ENCODE measurements around the gene ABO.

The ABO gene

DNA sequence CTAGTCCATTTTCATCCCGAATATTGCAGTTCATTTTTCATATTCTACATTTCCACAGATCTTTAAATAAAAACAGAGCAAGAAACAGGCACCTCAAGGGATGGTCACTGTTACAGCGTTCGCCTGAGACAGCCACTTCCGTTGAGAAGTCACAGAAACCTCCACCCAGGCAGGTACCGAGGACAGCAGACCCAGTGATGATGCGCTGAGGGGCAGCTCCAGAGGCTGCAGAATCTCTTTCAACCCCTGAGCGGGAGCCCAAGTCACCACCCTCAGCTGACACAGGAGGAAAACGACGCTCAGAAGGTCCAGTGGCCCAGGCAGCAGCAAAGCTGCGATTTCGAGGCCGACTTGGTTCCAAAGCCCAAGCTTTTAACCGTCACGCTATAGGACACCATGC, 32.8 kb downstream of the ABO start:
- Histone ChIP-seq H3K9ac (ENCODE audit: low read length) (no peak overlapping the region), H3K4me3 (ENCODE audit: insufficient read depth, low read length, poor library complexity, severe bottlenecking) (no peak overlapping the region), H3K27ac (ENCODE audit: low read depth, low read length) (no peak overlapping the region), H3K4me2 (ENCODE audit: low read depth, low read length, poor library complexity, severe bottlenecking) (no peak overlapping the region), H3K79me2 (ENCODE audit: insufficient read depth, low read length) (no peaks in the 10 kb centered on the region), H3K9me2 (replicated peaks; ENCODE audit: insufficient read depth, low read length) (no peaks in the 10 kb centered on the region), H3F3A (ENCODE audit: insufficient read depth) (no peaks in the 10 kb centered on the region), H3K36me3 (ENCODE audit: low read length) (no peaks in the 10 kb centered on the region), H3K27me3 (ENCODE audit: low read length) (no peaks in the 10 kb centered on the region), H2AFZ (ENCODE audit: low read depth, low read length, severe bottlenecking) (no peak overlapping the region), H3K9me3 (ENCODE audit: insufficient read depth, low read length) (no peaks in the 10 kb centered on the region), H4K20me1 (ENCODE audit: low read depth, low read length) (no peaks in the 10 kb centered on the region)
- no peak for TF ChIP-seq EZH2phosphoT487 (conservative IDR thresholded peaks at IDR 0.05; ENCODE audit: low read length)
- TF ChIP-seq, protein P1, sequence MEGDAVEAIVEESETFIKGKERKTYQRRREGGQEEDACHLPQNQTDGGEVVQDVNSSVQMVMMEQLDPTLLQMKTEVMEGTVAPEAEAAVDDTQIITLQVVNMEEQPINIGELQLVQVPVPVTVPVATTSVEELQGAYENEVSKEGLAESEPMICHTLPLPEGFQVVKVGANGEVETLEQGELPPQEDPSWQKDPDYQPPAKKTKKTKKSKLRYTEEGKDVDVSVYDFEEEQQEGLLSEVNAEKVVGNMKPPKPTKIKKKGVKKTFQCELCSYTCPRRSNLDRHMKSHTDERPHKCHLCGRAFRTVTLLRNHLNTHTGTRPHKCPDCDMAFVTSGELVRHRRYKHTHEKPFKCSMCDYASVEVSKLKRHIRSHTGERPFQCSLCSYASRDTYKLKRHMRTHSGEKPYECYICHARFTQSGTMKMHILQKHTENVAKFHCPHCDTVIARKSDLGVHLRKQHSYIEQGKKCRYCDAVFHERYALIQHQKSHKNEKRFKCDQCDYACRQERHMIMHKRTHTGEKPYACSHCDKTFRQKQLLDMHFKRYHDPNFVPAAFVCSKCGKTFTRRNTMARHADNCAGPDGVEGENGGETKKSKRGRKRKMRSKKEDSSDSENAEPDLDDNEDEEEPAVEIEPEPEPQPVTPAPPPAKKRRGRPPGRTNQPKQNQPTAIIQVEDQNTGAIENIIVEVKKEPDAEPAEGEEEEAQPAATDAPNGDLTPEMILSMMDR (IDR thresholded peaks at IDR 0.05; ENCODE audit: insufficient read depth, low read length, poor library complexity, severe bottlenecking): no peak

GRCh38 chr9:133239533-133240090, 35.4 kb downstream of the ABO start:
- no peaks in the 10 kb centered on the region for H3F3A ChIP-seq (ENCODE audit: insufficient read depth)
- TF ChIP-seq, protein P1 (IDR thresholded peaks at IDR 0.05; ENCODE audit: insufficient read depth, low read length, poor library complexity, severe bottlenecking): no peak
- TF ChIP-seq EZH2phosphoT487 (conservative IDR thresholded peaks at IDR 0.05; ENCODE audit: low read length): no peak
- H3K36me3 ChIP-seq (ENCODE audit: low read length): no peaks in the 10 kb centered on the region
- no peaks in the 10 kb centered on the region for H3K9me3 ChIP-seq (ENCODE audit: insufficient read depth, low read length)
- no peaks in the 10 kb centered on the region for H3K9me2 ChIP-seq (replicated peaks; ENCODE audit: insufficient read depth, low read length)
- no peak overlapping the region for H3K9ac ChIP-seq (ENCODE audit: low read length)
- no peak overlapping the region for H3K27ac ChIP-seq (ENCODE audit: low read depth, low read length)
- no peak overlapping the region for H3K4me3 ChIP-seq (ENCODE audit: insufficient read depth, low read length, poor library complexity, severe bottlenecking)
- no peaks in the 10 kb centered on the region for H4K20me1 ChIP-seq (ENCODE audit: low read depth, low read length)
- H3K4me2 ChIP-seq (ENCODE audit: low read depth, low read length, poor library complexity, severe bottlenecking): no peak overlapping the region
- H2AFZ ChIP-seq (ENCODE audit: low read depth, low read length, severe bottlenecking): no peak overlapping the region
- no peaks in the 10 kb centered on the region for H3K27me3 ChIP-seq (ENCODE audit: low read length)
- no peaks in the 10 kb centered on the region for H3K79me2 ChIP-seq (ENCODE audit: insufficient read depth, low read length)

- H3K4me3 ChIP-seq (ENCODE audit: insufficient read depth, low read length, poor library complexity, severe bottlenecking): no peak overlapping the region
- H3K27ac ChIP-seq (ENCODE audit: low read depth, low read length): no peak overlapping the region
- H3K9me2 ChIP-seq (replicated peaks; ENCODE audit: insufficient read depth, low read length): no peaks in the 10 kb centered on the region
- no peaks in the 10 kb centered on the region for H3K79me2 ChIP-seq (ENCODE audit: insufficient read depth, low read length)
- H3F3A ChIP-seq (ENCODE audit: insufficient read depth): no peaks in the 10 kb centered on the region
- no peak overlapping the region for H2AFZ ChIP-seq (ENCODE audit: low read depth, low read length, severe bottlenecking)
- no peaks in the 10 kb centered on the region for H3K27me3 ChIP-seq (ENCODE audit: low read length)
- no peak overlapping the region for H3K9ac ChIP-seq (ENCODE audit: low read length)
- TF ChIP-seq EZH2phosphoT487 (conservative IDR thresholded peaks at IDR 0.05; ENCODE audit: low read length): no peak
- TF ChIP-seq, protein P1 (IDR thresholded peaks at IDR 0.05; ENCODE audit: insufficient read depth, low read length, poor library complexity, severe bottlenecking): peak; percentile 42
- H4K20me1 ChIP-seq (ENCODE audit: low read depth, low read length): no peaks in the 10 kb centered on the region
- H3K9me3 ChIP-seq (ENCODE audit: insufficient read depth, low read length): no peaks in the 10 kb centered on the region
- no peaks in the 10 kb centered on the region for H3K36me3 ChIP-seq (ENCODE audit: low read length)
- no peak overlapping the region for H3K4me2 ChIP-seq (ENCODE audit: low read depth, low read length, poor library complexity, severe bottlenecking)
These were observed 36.0 kb downstream of the ABO start for GRCh38 chr9:133238851-133239532.
